CD14-positive monocyte (primary cell): Measurements from ENCODE around the gene KCNJ18. TPM values are rescaled to one million over a fixed set of nuclear protein-coding genes. Genes with fewer than 3 reads are reported as not detected.
"Not testable (repeated sequence)": the region's sequence is repeated elsewhere in the genome, so short reads cannot be mapped to it uniquely, and the experiment has no call there.

Experiments
- DNase-seq, 3 donors: peaks; one replicate each; pipeline ENCODE4 v3.0.0-alpha.2; 2011 to 2022
- H2AFZ ChIP-seq: 2 replicates; pipeline ENCODE4 v1.6.0; 2012; ENCODE audit warnings: mild to moderate bottlenecking, low read depth, low read length, inconsistent platforms; ENCODE audit not compliant: insufficient read depth, poor library complexity, severe bottlenecking
- H3K27ac ChIP-seq, 2 donors: 1 replicate in 1 of 2; 2 replicates in 1 of 2; pipeline ENCODE4 v1.5.1; 2012 to 2013; ENCODE audit warnings: low read length in 2 of 2, control low read depth in 1 of 2, inconsistent platforms in 1 of 2, low read depth in 1 of 2, mild to moderate bottlenecking in 1 of 2
- H3K27me3 ChIP-seq, 2 donors: one replicate each; pipeline versions ENCODE4 v1.6.0 to v1.6.1; 2011 to 2013; ENCODE audit warnings: low read length in 2 of 2; ENCODE audit not compliant: control insufficient read depth in 2 of 2, insufficient read depth in 2 of 2
- H3K36me3 ChIP-seq, 2 donors: replicated peaks in 1 of 2; 1 replicate in 1 of 2; 2 replicates in 1 of 2; pipeline versions ENCODE4 v1.5.1 to v1.6.1; 2012 to 2013; ENCODE audit warnings: low read length in 2 of 2, control low read depth in 1 of 2, inconsistent platforms in 1 of 2, mild to moderate bottlenecking in 1 of 2; ENCODE audit not compliant: insufficient read depth in 2 of 2, control insufficient read depth in 1 of 2
- H3K4me1 ChIP-seq, 2 donors: 1 replicate in 1 of 2; 2 replicates in 1 of 2; pipeline versions ENCODE4 v1.5.1 to v1.6.1; 2012 to 2013; ENCODE audit warnings: low read length in 2 of 2, control low read depth in 1 of 2, inconsistent platforms in 1 of 2, mild to moderate bottlenecking in 1 of 2, moderate library complexity in 1 of 2; ENCODE audit not compliant: insufficient read depth in 2 of 2, control insufficient read depth in 1 of 2
- H3K4me2 ChIP-seq: replicated peaks from 2 replicates; pipeline ENCODE3; 2012; ENCODE audit warnings: low read length, moderate library complexity, mild to moderate bottlenecking; ENCODE audit not compliant: poor library complexity, severe bottlenecking; ENCODE audit errors: extremely low read depth
- H3K4me3 ChIP-seq, 3 experiments: fragments of 200-600 bp in 1 of 3; sonication (generic) in 1 of 3; replicated peaks in 1 of 3; 1 replicate in 2 of 3; 2 replicates in 1 of 3; pipeline ENCODE4 v1.5.1; 2011 to 2013; ENCODE audit warnings: low read length in 3 of 3, mild to moderate bottlenecking in 3 of 3, control low read depth in 2 of 3, low read depth in 2 of 3, inconsistent platforms in 1 of 3, moderate library complexity in 1 of 3
- H3K79me2 ChIP-seq: 2 replicates; pipeline ENCODE4 v1.6.0; 2012; ENCODE audit warnings: mild to moderate bottlenecking, control low read depth, inconsistent platforms, low read length, moderate library complexity; ENCODE audit not compliant: insufficient read depth
- H3K9ac ChIP-seq: 2 replicates; pipeline ENCODE4 v1.6.0; 2017; ENCODE audit warnings: low read length, mild to moderate bottlenecking; ENCODE audit not compliant: insufficient read depth, poor library complexity, severe bottlenecking
- H3K9me3 ChIP-seq, 2 donors: replicated peaks in 1 of 2; 1 replicate in 1 of 2; 2 replicates in 1 of 2; pipeline versions ENCODE4 v1.5.1 to v1.6.1; 2012 to 2013; ENCODE audit warnings: low read length in 2 of 2, control low read depth in 1 of 2; ENCODE audit not compliant: control insufficient read depth in 1 of 2, insufficient read depth in 1 of 2
- H4K20me1 ChIP-seq: 2 replicates; pipeline ENCODE4 v1.6.0; 2012; ENCODE audit warnings: mild to moderate bottlenecking, low read length, control low read depth, moderate library complexity; ENCODE audit not compliant: insufficient read depth
- H3K27ac Mint-ChIP-seq, 7 donors: one replicate each; pipeline ENCODE4 v1.8.0; 2020; ENCODE audit warnings: mild to moderate bottlenecking in 7 of 7, mixed read lengths in 7 of 7, moderate library complexity in 6 of 7, inconsistent platforms in 2 of 7
- H3K27me3 Mint-ChIP-seq, 3 donors: one replicate each; pipeline ENCODE4 v1.8.0; 2021 to 2022; ENCODE audit warnings: low read depth in 3 of 3, mild to moderate bottlenecking in 3 of 3, mixed read lengths in 3 of 3, moderate library complexity in 3 of 3, inconsistent platforms in 1 of 3
- H3K36me3 Mint-ChIP-seq, 2 donors: one replicate each; pipeline ENCODE4 v1.8.0; 2020; ENCODE audit warnings: mixed read lengths in 2 of 2, inconsistent platforms in 1 of 2, mild to moderate bottlenecking in 1 of 2
- H3K4me1 Mint-ChIP-seq: one replicate; pipeline ENCODE4 v1.8.0; 2020; ENCODE audit warnings: mild to moderate bottlenecking, mixed read lengths
- H3K4me3 Mint-ChIP-seq, 2 donors: one replicate each; pipeline ENCODE4 v1.8.0; 2020; ENCODE audit warnings: mild to moderate bottlenecking in 2 of 2, mixed read lengths in 2 of 2, moderate library complexity in 1 of 2
- H3K9me3 Mint-ChIP-seq, 7 donors: one replicate each; pipeline ENCODE4 v1.8.0; 2020 to 2022; ENCODE audit warnings: mixed read lengths in 7 of 7, mild to moderate bottlenecking in 6 of 7, moderate library complexity in 6 of 7, inconsistent platforms in 2 of 7
- WGBS: methylation state at CpG from one replicate; pipeline ENCODE4 v1.1.5; 2013; ENCODE audit warnings: missing lambda C conversion rate; ENCODE audit not compliant: insufficient coverage; 5-methylcytosine and 5-hydroxymethylcytosine counted together
- intact Hi-C, 2 donors: fragments of 100-400 bp; cut with micrococcal nuclease; formaldehyde crosslinking; loops; one replicate each; pipeline versions ENCODE4 v1.15.0 to v1.15.1; 2023
- polyA plus RNA-seq, 3 donors: library from polyadenylated mRNA; depleted of rRNA in 1 of 3; unstranded in 2 of 3; stranded (reverse) in 1 of 3; fragments of 300-500 nt in 2 of 3; fragments of >200 nt in 1 of 3; fragmentation: Illumina TruSeq in 2 of 3; gene quantifications; 1 replicate in 2 of 3; 2 replicates in 1 of 3; pipeline ENCODE4 v1.2.3, GENCODE V29; 2012 to 2021

KCNJ18 gene
- polyA plus RNA-seq, 3 donors, result not detected

GRCh38 chr17:21666711-21667412 is 25.5 kb upstream of the KCNJ18 start:
- H2AFZ ChIP-seq, DNase-seq, H4K20me1 ChIP-seq, H3K4me3 Mint-ChIP-seq, H3K4me1 ChIP-seq, H3K9ac ChIP-seq, H3K27me3 ChIP-seq, H3K79me2 ChIP-seq, H3K4me1 Mint-ChIP-seq, H3K27me3 Mint-ChIP-seq, intact Hi-C loops, H3K36me3 ChIP-seq, H3K27ac Mint-ChIP-seq, H3K4me2 ChIP-seq, H3K4me3 ChIP-seq, H3K27ac ChIP-seq, H3K36me3 Mint-ChIP-seq: not testable (repeated sequence)
- H3K9me3 Mint-ChIP-seq, result peaks cover 10 to 35% (median 19%) of the 10 kb centered on the region in 7 donors
- WGBS, result 59% methylated on average over 3 of the region's 3 CpGs
- peaks cover 17 to 25% of the 10 kb centered on the region in 2 donors for H3K9me3 ChIP-seq

- H3K27ac Mint-ChIP-seq, DNase-seq, intact Hi-C loops, H3K36me3 ChIP-seq, H3K36me3 Mint-ChIP-seq, H3K27me3 ChIP-seq, H3K4me3 ChIP-seq, H2AFZ ChIP-seq, H4K20me1 ChIP-seq, H3K4me1 Mint-ChIP-seq, H3K27ac ChIP-seq, H3K27me3 Mint-ChIP-seq, H3K9ac ChIP-seq, H3K4me3 Mint-ChIP-seq, H3K4me2 ChIP-seq, H3K79me2 ChIP-seq, H3K4me1 ChIP-seq: not testable (repeated sequence)
- peaks cover 10 to 40% (median 20%) of the 10 kb centered on the region in 7 donors for H3K9me3 Mint-ChIP-seq
- 57% methylated on average over 5 of the region's 7 CpGs for WGBS
- H3K9me3 ChIP-seq, result peaks cover 17 to 25% of the 10 kb centered on the region in 2 donors
Observed at GRCh38 chr17:21667413-21668117, 24.8 kb upstream of the KCNJ18 start.

- H4K20me1 ChIP-seq, H2AFZ ChIP-seq, H3K4me3 Mint-ChIP-seq, H3K27ac ChIP-seq, H3K9ac ChIP-seq, H3K36me3 Mint-ChIP-seq, H3K79me2 ChIP-seq, intact Hi-C loops, H3K27me3 ChIP-seq, DNase-seq, H3K4me1 Mint-ChIP-seq, H3K27ac Mint-ChIP-seq, H3K4me2 ChIP-seq, H3K36me3 ChIP-seq, H3K27me3 Mint-ChIP-seq, H3K4me1 ChIP-seq, H3K4me3 ChIP-seq: not testable (repeated sequence)
- WGBS, result no CpG with 5 or more reads among the region's 3 CpGs
- peaks cover 10 to 43% (median 22%) of the 10 kb centered on the region in 7 donors for H3K9me3 Mint-ChIP-seq
- peaks cover 16 to 25% of the 10 kb centered on the region in 2 donors for H3K9me3 ChIP-seq
Observed at GRCh38 chr17:21668118-21668488, 24.2 kb upstream of the KCNJ18 start.

- H3K4me2 ChIP-seq, intact Hi-C loops, H3K27ac ChIP-seq, H2AFZ ChIP-seq, H3K36me3 Mint-ChIP-seq, H3K27me3 ChIP-seq, H3K4me3 Mint-ChIP-seq, DNase-seq, H3K27me3 Mint-ChIP-seq, H4K20me1 ChIP-seq, H3K9ac ChIP-seq, H3K36me3 ChIP-seq, H3K4me3 ChIP-seq, H3K4me1 ChIP-seq, H3K4me1 Mint-ChIP-seq, H3K79me2 ChIP-seq, H3K27ac Mint-ChIP-seq: not testable (repeated sequence)
- peaks cover 14 to 48% (median 27%) of the 10 kb centered on the region in 7 donors for H3K9me3 Mint-ChIP-seq
- peaks cover 18 to 32% of the 10 kb centered on the region in 2 donors for H3K9me3 ChIP-seq
- 94% methylated on average over 4 of the region's 13 CpGs for WGBS
Observed at GRCh38 chr17:21668746-21669508, 23.4 kb upstream of the KCNJ18 start.
